Activated naive CD8-positive, alpha-beta T cell treated with anti-CD3 and anti-CD28 coated beads, Interleukin-2, amount 10 ng/mL, durations not matched to agents 7 days and 5 days (primary cell): ENCODE data around the gene ATRIP. TPM values are rescaled to one million over a fixed set of nuclear protein-coding genes. Genes with fewer than 3 reads are reported as not detected.

Source experiments
- total RNA-seq, 2 experiments: library from RNA; stranded (reverse); gene quantifications; one replicate each; pipeline ENCODE4 v1.2.3, GENCODE V29; 2021

Gene ATRIP
- total RNA-seq, 2 experiments from 2014 or later = 17.0 to 19.9 TPM

Other genes with a start within 250 kb of the ATRIP start
- not detected for gene CAMP, start 223.2 kb upstream of the ATRIP start, total RNA-seq
- gene ZNF589, start 205.6 kb upstream of the ATRIP start, total RNA-seq = 10 to 100 TPM; 35.9 to 43.1 TPM
- gene NME6, start 145.4 kb upstream of the ATRIP start, total RNA-seq = 10 to 100 TPM; 37.5 to 39.8 TPM
- not detected for gene SPINK8, start 113.1 kb upstream of the ATRIP start, total RNA-seq
- gene FBXW12, start 74.5 kb upstream of the ATRIP start, total RNA-seq = not detected
- gene PLXNB1, start 16.7 kb upstream of the ATRIP start, total RNA-seq = 1 to 10 TPM; 4.5 to 6.2 TPM
- 10 to 100 TPM; 11.5 to 12.2 TPM for gene CCDC51, start 6.6 kb upstream of the ATRIP start, total RNA-seq
- gene TMA7, start 6.5 kb upstream of the ATRIP start, total RNA-seq = 100 to 1,000 TPM; 260 to 263 TPM
- gene SHISA5, start 57.4 kb downstream of the ATRIP start, total RNA-seq = 100 to 1,000 TPM; 215 to 224 TPM
- 10 to 100 TPM; 56.8 to 60.7 TPM for gene PFKFB4, start 110.1 kb downstream of the ATRIP start, total RNA-seq
- not detected for gene UCN2, start 117.0 kb downstream of the ATRIP start, total RNA-seq
- gene COL7A1, start 148.6 kb downstream of the ATRIP start, total RNA-seq = 1 to 10 TPM; 1.0 to 1.6 TPM
- 100 to 1,000 TPM; 144 to 148 TPM for gene UQCRC1, start 162.9 kb downstream of the ATRIP start, total RNA-seq
- gene TMEM89, start 175.0 kb downstream of the ATRIP start, total RNA-seq = not detected
- gene SLC26A6, start 188.7 kb downstream of the ATRIP start, total RNA-seq = 10 to 100 TPM; 54.4 to 54.7 TPM
- gene CELSR3, start 216.1 kb downstream of the ATRIP start, total RNA-seq = 10 to 100 TPM; 15.6 to 16.2 TPM
- 10 to 100 TPM; 46.9 to 48.7 TPM for gene NCKIPSD, start 239.2 kb downstream of the ATRIP start, total RNA-seq